Stimulated activated CD4-positive, alpha-beta T cell treated with anti-CD3 and anti-CD28 coated beads, Interleukin-1b, Interleukin-23, amount 100 ng/mL, for 24 hours (primary cell): ENCODE results near the gene AP3B1.
"Not testable (repeated sequence)": the region's sequence is repeated elsewhere in the genome, so short reads cannot be mapped to it uniquely, and the experiment has no call there.

Source experiments
- DNase-seq, 4 experiments: peaks; one replicate each; pipeline ENCODE4 v3.0.0-alpha.2; 2020; ENCODE audit warnings: low read depth in 4 of 4, low spot score in 1 of 4

The AP3B1 gene

DNA sequence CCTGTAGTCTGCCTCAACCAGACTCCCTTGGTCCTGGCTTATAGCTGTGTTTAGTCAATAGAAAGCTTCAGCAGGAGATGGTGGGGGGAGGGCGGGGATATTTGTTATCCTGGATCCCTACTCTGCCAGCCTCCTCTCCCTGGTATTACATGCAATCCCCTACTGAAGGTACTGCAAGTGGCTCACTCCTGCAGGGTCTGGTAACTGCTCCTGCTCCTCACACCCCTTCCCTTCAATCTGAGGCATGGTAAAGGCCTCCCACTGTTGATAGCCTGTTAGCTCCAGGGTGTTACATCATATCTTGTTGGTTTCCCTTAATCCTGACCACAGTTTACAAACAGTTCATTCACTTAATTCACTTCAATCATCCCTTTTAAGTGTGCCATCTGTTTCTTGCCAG, 137.5 kb downstream of the AP3B1 start:
- DNase-seq: no peak

DNA sequence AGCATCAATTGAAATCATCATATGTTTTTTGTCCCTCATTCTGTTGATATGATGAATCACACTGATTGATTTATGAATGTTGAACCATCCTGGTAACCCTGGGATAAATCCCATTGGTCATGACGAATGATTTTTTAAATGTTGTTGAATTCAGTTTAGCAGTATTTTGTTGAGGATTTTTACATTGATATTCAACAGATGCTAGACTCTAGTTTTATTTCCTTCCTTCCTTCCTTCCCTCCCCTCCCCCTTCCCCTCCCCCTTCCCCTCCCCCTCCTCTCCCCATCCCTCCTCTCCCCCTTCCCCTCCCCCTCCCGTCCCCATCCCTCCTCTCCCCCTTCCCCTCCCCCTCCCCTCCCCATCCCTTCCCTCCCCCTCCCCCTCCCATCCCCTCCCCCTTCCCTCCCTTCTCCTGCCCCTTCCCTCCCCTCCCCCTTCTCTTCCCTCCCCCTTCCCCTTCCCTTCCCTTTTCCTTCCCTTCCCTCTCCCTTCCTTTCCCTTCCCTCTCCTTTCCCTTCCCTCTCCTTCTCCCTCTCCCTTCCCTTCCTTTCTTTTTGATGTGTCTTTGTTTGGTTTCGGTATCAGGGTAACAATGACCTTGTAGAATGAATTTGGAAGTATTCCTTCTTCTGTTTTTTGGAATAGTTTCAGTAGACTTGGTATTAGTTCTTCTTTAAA, 142.8 kb downstream of the AP3B1 start:
- DNase-seq: no peak

DNA sequence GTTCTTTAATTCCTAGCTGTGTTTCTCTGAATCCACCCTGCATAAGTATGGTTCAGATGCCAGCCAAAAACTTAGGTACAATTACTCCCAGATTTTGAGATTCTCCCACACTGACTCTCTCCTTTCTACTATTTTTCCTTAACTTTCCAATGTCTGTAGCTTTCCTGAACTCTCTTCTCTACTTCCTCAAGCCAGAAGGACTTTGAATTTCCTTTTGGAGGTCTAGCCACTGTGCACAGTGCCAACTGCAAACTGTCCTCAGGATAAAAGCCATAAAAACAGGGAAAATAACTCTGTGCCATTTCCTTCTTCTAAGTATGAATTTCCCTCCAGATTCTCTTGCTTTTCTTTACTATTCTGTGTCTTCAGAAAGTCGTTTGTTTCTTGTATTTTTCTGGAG, 157.2 kb downstream of the AP3B1 start:
- no peak for DNase-seq

DNA sequence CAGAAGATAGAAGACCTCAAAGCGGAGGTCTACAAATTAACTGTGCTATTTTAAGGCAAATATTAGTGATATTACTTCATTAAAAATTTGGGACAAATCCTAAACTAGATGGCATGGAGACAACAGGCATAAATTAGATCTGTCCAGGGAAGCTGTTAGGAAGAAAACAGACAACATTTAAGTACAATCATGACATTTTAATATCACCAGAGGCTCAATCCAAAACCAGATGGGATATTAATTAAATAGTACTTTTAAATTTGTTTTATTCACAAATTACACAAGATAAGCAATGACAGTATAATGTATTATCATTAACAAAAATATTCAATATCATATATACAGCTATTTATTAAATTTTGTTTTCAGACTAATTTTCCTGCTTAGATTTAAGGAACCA, 161.1 kb downstream of the AP3B1 start:
- DNase-seq: no peak

DNA sequence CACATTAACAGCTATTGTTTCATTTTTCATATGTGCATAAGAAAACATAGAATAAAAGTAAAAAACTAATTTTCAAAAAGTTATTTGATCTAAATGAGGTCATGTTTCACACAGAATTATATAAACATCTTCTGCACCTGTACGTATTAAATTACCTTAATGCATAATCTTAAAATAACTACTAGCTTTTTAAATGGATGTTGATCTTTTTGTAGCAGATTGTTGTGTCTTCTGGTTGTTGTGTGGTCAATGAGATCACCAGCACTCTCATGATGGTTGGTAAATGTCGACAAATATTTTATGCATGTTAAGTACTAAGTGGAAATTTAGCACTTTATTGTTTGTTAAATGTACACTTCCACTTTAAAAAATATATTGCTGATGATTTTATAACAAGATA, 162.0 kb downstream of the AP3B1 start:
- no peak for DNase-seq

DNA sequence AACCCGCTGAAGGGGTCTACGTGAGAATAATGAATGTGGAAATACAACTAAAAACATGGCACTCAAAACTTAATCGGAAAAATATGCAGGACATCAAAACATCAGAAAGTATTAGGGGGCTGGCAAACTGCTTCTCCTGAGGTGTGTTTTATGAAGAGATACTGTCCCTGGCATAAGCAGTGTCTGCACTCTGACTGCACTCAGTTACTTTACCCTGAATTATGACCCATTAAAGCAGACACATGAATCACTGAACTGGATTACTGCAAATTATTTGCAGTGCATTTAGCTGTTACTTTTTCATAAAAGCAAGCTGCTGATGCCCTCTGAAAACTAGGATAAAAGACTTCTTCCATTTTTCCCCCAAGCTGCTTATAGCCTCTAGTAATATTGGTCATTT, 164.9 kb downstream of the AP3B1 start:
- DNase-seq: no peak

DNA sequence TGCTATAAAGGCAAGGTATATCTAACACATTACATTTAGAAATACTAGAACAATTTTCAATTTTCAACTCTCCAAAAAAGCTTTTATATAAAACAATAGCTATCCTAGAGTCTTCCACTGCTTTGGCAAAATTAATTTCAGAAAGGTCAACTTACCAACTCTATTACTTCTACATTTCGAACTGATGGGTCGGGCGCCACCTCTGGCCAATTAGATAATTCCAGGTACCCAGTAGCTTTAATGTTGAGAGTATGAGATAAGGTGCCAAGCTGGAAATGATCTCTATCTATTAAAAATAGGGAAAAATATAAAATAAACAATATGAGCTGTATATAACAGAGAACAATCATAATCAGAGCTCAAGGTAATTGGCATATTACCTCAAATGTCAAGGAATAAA, 166.6 kb downstream of the AP3B1 start:
- no peak for DNase-seq

DNA sequence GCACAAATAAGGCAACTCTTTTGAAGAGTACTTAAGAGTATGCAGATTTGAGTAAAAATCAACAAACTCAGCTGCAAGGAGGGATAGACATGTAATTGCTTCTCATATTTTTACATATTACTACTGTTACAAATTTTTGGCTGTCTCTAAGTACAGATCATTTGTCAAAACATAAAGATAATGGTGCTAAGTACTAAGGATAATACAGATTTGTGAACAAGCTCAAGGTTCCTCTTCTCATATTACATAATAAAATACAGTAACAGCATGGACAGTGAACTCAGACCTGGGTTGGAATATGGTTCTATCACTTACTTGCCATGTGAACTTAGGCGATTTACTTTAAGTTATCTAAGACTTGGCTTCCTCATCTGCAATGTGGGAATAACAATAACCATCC, 168.0 kb downstream of the AP3B1 start:
- DNase-seq: no peak

DNA sequence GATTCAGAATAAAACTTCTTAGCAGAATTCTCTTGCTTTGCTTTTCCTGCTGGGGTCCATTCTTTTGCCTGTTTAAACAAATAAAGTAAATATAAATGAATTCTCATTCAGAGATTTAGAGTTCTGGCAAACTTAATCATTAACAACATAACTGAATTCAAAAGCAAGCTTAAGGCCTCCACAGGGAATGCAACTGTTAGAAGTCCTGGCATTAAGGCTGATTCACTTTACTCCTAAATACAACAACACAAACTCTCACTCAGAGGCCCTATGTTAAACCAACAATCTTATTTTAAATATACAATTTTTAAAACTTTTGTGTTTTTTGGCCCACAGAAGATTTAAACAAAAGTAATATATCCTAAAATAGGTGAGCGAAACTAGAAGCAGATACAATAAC, 178.3 kb downstream of the AP3B1 start:
- DNase-seq: no peak

DNA sequence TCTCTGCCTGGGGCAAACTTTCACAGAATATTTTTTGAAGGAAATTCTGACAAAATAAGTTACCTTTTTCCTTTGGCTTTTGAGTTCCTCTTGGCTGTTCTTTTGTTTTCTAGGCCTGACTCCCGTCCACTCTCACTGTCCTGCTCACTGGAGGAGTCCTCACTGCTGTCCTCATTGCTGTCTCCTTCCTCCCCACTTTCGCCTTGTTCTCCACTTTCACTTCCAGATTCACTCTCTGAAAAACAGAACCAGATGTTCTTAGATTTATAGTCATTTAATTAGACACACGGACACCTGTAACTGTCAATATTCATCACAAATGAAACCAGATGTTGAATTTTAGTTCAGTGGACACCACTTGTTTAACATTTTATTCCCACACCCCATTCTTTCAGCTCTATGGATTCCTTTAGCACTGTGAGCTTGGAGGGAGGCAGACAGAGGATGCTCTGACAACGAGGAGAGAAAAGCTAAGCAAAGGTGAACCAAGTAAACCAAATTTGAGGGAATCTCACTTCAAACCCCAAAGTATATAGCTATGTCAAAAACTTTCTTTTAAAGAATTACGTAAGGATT, 180.7 kb downstream of the AP3B1 start:
- no peak for DNase-seq

DNA sequence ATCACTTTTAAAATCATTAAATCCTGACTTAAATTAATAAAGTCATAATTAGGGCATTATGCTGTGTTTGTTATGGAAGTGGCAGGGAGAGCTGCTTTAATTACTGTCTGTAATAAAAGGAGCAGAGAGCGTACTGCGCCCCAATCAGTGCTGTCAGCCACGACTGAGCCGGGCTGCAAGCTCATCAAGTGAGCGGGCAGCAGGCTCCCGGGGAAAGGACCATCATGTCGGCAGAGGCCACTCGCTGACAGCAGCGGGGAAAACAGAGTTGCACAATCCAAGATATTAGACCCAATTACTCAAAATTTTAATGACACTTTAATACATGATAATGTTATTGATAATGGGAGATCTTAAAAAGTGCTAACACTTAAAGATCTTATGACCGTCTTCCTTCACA, 181.6 kb downstream of the AP3B1 start:
- DNase-seq: no peak

DNA sequence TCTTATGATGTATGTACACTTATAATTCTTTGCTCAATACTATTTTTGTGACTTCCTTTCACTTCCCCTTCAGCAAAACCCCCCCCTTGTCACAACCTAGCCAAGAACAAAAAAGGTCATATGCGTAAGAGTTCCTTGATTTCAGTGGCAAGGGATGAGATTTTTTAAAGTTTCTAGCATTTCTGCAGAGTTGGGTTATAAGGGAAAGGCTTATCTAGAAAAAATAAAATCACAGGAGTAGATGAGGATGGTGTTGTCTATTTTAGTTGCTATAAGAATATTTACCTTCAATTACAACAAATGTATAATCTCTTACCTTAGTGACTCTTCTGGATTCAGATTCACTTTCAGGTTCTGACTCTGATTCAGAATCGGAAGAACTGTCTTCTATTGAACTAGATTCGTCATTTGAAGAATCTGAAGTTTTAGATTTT, 184.6 kb downstream of the AP3B1 start:
- no peak for DNase-seq

DNA sequence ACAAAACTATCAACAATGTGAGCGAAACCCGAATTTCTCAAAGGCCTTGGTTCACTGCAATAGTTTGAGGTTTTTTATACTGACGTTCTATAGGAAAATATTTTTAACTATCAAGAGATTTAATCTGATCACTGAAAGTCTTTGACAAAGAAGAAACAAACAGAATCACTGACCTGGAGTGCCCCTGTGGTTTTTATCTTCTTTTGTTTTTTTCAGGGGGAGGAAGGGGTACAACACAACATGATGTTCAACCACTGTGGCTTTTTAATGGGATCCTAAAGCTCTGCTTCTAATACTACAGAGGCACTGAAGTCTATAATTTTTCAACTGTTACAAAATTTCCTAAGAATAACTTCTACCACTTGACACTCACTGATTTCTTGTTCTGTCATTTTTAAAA, 185.9 kb downstream of the AP3B1 start:
- no peak for DNase-seq

DNA sequence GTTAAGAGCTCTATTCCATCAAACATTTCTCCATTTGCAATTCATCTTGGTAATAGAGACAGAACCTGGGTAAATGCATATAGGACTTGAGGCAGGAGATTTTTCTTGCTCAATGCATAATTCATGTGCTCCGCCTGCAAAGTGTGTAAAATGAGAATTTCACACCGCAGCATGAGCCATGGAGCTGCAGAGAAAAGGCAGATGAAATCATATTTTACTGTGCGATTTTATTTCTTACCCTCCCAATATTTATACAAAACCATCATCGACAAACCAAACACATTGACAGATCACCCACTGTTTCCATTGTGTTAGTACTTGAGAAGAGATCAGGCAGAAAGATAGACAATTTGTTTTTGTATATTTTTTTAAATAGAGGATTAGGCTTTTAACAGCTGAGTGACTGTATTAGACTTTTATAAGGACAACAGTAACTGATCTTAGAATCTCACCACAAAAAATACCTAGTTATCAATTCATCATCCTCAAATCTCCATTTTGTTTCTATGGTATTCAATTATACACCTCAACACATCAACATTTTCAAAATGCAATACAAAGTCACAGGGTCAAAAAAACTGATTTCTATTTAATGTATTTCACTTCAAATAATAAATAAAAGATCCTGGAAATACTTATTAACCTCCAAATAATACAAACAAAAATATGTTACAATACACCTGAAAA, 191.1 kb downstream of the AP3B1 start:
- no peak for DNase-seq

DNA sequence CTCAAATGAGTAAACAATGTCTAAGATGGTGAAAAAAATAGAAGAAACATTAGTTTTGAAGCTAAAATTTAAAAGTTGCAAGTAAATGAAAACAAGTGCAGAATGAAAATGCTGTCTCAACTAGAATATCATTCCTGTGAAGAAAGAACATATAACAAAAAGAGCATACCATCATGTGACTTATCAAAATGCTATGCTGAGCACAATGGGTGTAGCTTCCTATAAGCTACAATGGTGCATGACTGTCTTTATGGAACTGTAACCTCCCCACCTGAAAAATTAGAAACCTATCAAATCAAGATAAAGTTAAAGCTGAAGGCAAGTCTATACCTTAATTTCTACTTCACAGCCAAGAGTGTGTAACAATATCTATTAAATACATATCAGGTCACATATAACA, 192.0 kb downstream of the AP3B1 start:
- no peak for DNase-seq

DNA sequence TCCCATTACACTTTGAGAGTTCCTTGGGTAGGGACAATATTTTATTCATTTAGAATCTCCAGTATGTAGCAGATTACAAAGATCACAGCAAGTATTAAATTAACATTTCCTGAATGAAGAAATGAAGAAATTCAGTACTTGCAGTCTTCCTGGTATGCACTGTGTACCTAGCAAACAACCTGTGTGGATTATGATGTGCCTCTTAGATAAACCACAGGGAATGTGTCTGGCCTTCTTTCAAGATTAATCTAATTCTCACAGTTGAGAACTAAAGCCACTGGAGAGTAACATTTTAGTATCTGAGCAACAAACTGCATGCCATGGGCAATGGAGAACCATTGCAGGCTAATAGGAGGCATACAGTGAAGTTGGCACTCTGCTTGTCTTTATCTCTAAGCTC, 199.4 kb downstream of the AP3B1 start:
- DNase-seq: no peak

DNA sequence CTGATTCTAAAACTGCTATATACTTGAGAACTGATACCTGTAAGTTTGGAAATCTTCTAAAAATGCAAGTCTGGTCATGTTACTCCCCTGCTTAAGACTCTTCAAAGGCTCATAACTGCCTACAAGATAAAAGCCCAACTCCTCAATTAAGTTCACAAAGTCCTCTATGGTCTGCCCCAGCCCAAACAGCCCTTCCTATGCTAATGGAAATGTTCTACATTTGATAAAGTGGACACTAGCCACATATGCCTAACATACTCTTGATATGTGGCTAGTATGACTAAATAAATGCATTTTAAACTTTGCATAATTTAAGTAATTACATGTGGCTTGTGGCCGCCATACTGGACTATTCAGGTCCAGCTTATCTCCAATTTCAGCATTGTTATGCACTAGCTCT, 204.5 kb downstream of the AP3B1 start:
- no peak for DNase-seq

DNA sequence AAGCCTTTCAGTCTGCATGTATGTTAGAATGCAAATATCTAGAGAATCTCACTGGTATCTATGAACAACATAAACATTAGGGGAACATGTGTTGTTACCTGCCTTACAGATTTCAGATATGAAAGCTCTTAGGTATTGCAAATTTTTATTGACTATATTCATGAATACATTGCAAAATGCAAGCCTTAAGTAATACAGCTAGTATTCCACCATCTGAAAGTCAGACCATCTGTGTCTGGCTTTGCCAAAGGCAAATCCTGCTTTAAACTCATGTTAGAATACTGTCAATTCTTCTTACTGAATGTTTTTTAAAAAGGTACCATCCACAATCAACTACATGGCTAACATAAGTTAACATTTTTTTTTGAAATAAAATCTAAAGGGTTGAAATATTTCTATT, 215.6 kb downstream of the AP3B1 start:
- DNase-seq: no peak

DNA sequence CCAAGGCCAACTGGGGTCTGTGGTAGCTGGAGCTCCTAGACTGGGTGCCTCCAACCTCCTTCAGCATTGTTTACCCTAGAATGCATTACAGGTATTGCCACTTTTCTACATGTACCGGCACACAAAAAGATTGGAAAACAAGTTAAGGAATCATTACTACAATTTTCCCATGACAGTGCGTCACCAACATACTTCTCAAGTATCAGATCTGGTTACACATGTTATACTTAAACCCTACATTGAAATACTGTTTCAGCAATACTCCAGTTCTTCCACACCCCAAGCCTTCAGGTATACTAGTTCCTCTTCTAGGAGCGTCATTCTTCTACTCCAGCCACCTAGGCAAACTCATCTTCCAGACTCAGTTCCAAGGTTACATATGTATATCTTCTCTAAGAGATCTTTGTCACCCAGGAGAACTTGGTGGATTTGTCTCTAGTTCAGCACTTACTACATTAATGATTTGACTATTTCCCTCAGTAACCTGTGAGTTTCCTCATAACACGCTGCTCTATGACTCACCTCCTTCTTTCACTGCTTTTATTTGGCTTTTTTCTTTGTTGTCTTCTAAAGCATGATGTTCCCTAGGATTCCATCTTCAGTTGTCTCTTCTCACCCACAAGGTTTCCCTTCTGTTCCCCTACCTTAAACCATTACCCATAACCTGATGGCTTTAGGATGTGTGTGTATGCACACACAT, 217.0 kb downstream of the AP3B1 start:
- DNase-seq: no peak

DNA sequence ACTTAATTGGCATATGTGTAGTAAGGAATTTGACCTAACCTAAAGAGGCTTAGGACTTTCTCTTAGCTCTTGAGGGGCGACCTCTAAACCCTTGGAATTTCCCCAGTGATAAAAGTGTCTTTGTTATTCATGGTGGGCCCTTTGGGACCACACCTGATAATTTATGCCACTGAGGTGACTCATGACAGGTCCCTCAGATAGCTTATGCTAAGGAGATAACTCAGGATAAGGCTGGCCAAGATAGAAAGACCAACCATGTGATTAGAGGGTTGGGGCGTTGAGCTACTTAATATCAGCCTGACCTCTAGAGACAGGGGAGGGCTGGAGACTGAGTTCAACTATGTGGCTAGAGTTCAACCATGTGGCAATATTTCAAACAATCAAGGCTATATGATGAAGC, 218.1 kb downstream of the AP3B1 start:
- DNase-seq: no peak

DNA sequence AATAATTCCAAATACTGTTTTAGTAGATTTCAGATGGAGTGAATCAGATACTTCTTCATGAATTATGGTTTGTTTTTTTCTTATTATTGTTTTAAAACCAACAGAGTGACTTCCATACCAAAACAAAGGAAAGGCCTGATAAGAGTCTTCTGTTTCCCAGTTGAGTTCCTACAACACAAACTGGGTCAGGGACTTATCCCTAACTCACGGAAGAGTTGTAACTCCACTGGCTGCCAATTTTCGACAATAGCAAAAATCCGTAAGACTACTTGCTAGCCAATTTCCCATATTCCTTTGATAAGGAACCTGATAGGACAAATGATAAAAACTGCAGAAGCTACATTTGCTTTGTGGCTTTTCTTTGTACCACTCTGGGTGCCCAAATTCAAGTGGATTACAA, 219.2 kb downstream of the AP3B1 start:
- DNase-seq: no peak

DNA sequence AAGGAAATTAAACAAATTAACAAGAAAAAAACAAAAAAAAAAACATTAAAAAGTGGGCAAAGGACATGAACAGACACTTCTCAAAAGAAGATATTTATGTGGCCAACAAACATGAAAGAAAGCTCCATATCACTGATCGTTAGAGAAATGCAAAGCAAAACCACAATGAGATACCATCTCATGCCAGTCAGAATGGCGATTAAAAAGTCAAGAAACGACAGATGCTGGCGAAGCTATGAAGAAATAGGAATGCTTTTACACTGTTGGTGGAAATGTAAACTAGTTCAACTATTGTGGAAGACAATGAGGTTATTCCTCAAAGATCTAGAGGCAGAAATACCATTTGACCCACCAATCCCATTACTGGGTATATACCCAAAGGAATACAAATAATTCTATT, 223.8 kb downstream of the AP3B1 start:
- DNase-seq: not testable (repeated sequence)
